GM19240 (cell line): Measurements from ENCODE around the gene SPEF2.
"Not testable (repeated sequence)": the region's sequence is repeated elsewhere in the genome, so short reads cannot be mapped to it uniquely, and the experiment has no call there.

Experiments
- DNase-seq: peaks from one replicate; pipeline ENCODE4 v3.0.0; 2011; ENCODE audit warnings: low spot score; ENCODE audit not compliant: insufficient read length

SPEF2 gene

GRCh38 chr5:35852084-35852734 lies 234.5 kb downstream of the SPEF2 start:
- no peak for DNase-seq

GRCh38 chr5:35852773-35853172 lies 235.1 kb downstream of the SPEF2 start:
- DNase-seq = no peak

- no peak for DNase-seq
These were observed 236.0 kb downstream of the SPEF2 start for GRCh38 chr5:35853631-35854030.

- no peak for DNase-seq
These were observed 236.6 kb downstream of the SPEF2 start for GRCh38 chr5:35854248-35854647.

GRCh38 chr5:35855187-35855586 lies 237.5 kb downstream of the SPEF2 start:
- DNase-seq = no peak

- not testable (repeated sequence) for DNase-seq
These were observed 238.6 kb downstream of the SPEF2 start for GRCh38 chr5:35856186-35856764.

- no peak for DNase-seq
These were observed 239.2 kb downstream of the SPEF2 start, which contains the start of gene IL7R for GRCh38 chr5:35856765-35857351. Gene IL7R, plus strand, starts transcription at chr5:35856891. Its CDS starts 87 bp downstream, at chr5:35856978.

- DNase-seq = no peak
These were observed 240.0 kb downstream of the SPEF2 start for GRCh38 chr5:35857606-35858205.

- no peak for DNase-seq
These were observed 241.5 kb downstream of the SPEF2 start for GRCh38 chr5:35859101-35859661.

GRCh38 chr5:35860686-35861085 lies 243.0 kb downstream of the SPEF2 start:
- DNase-seq = no peak

- no peak for DNase-seq
These were observed 244.1 kb downstream of the SPEF2 start for GRCh38 chr5:35861718-35862117.

GRCh38 chr5:35862126-35862525 lies 244.5 kb downstream of the SPEF2 start:
- DNase-seq = no peak

GRCh38 chr5:35863159-35863558 lies 245.5 kb downstream of the SPEF2 start:
- no peak for DNase-seq
